BLaER1 (cell line): Measurements from ENCODE around the gene RELT.

Experiments used
- H3K27ac ChIP-seq: shearing (Covaris generic); formaldehyde crosslinking; 2 replicates; pipeline ENCODE4 v1.8.1; 2022
- H3K27me3 ChIP-seq: shearing (Covaris generic); formaldehyde crosslinking; 2 replicates; pipeline ENCODE4 v1.8.1; 2022
- H3K36me3 ChIP-seq: shearing (Covaris generic); formaldehyde crosslinking; 2 replicates; pipeline ENCODE4 v1.8.1; 2022
- H3K4me1 ChIP-seq: shearing (Covaris generic); formaldehyde crosslinking; 2 replicates; pipeline ENCODE4 v1.8.1; 2022
- H3K4me2 ChIP-seq: shearing (Covaris generic); formaldehyde crosslinking; 2 replicates; pipeline ENCODE4 v1.8.1; 2022
- H3K4me3 ChIP-seq: shearing (Covaris generic); formaldehyde crosslinking; 2 replicates; pipeline ENCODE4 v1.8.1; 2022
- H3K9ac ChIP-seq: shearing (Covaris generic); formaldehyde crosslinking; 2 replicates; pipeline ENCODE4 v1.8.1; 2022
- H3K9me3 ChIP-seq: shearing (Covaris generic); formaldehyde crosslinking; 2 replicates; pipeline ENCODE4 v1.8.1; 2022
- H4K20me1 ChIP-seq: shearing (Covaris generic); formaldehyde crosslinking; 2 replicates; pipeline ENCODE4 v1.8.1; 2022
- Cebpa-rat ChIP-seq: shearing (Covaris generic); IDR thresholded peaks from 2 replicates; pipeline ENCODE4 v1.8.1; 2022

Gene RELT

GRCh38 chr11:73345481-73346160 lies 30.6 kb upstream of the RELT start:
- 0 out of 2 replicates have a peak, but pooled peaks cover 6% of the 10 kb centered on the region for H4K20me1 ChIP-seq
- H3K27ac ChIP-seq, result peak overlapping the region; percentile 8; the same call in 1 of the 2 replicates
- H3K9me3 ChIP-seq, result no peaks in the 10 kb centered on the region
- no peak overlapping the region for H3K9ac ChIP-seq
- no peaks in the 10 kb centered on the region for H3K27me3 ChIP-seq
- H3K4me3 ChIP-seq, result no peak overlapping the region
- TF ChIP-seq Cebpa-rat, result no peak
- no peak overlapping the region for H3K4me2 ChIP-seq
- peaks cover 12% of the 10 kb centered on the region; the same call in 1 of the 2 replicates for H3K4me1 ChIP-seq
- H3K36me3 ChIP-seq, result peaks cover 15% of the 10 kb centered on the region; the same call in 1 of the 2 replicates

- peaks cover 15% of the 10 kb centered on the region; the same call in 1 of the 2 replicates for H3K36me3 ChIP-seq
- no peak for TF ChIP-seq Cebpa-rat
- H3K27me3 ChIP-seq, result no peaks in the 10 kb centered on the region
- 0 out of 2 replicates have a peak, but pooled peaks cover 6% of the 10 kb centered on the region for H4K20me1 ChIP-seq
- no peak overlapping the region for H3K4me3 ChIP-seq
- H3K4me2 ChIP-seq, result no peak overlapping the region
- H3K4me1 ChIP-seq, result peaks cover 12% of the 10 kb centered on the region; the same call in 1 of the 2 replicates
- H3K27ac ChIP-seq, result no peak overlapping the region
- no peaks in the 10 kb centered on the region for H3K9me3 ChIP-seq
- no peak overlapping the region for H3K9ac ChIP-seq
These were observed 29.8 kb upstream of the RELT start for GRCh38 chr11:73346186-73346935.

DNA sequence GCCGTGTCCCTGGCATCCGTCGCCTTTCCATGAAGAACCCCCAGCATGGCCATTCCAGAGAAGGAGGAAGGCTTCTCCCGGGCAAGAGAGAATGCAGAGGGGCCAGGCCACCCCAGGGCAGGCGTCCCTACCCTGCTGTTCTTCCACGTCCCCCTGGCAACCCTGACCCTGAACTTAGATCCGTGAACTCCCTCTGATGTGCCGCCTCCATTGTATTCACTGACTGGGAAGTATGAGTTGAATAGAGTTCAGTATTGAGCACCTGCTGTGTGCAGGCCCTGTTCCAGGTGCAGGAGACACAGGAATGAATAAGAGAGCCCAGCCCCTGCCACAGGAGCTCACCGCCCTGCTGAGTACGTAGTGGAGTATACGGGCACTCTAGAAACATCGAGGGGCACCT lies 29.1 kb upstream of the RELT start:
- Histone ChIP-seq H3K4me1 (peaks cover 12% of the 10 kb centered on the region; the same call in 1 of the 2 replicates), H3K27me3 (no peaks in the 10 kb centered on the region), H3K27ac (no peak overlapping the region), H3K4me2 (no peak overlapping the region), H3K4me3 (no peak overlapping the region), H4K20me1 (0 out of 2 replicates have a peak, but pooled peaks cover 6% of the 10 kb centered on the region), H3K9ac (no peak overlapping the region), H3K36me3 (peaks cover 15% of the 10 kb centered on the region; the same call in 1 of the 2 replicates), H3K9me3 (no peaks in the 10 kb centered on the region)
- no peak for TF ChIP-seq Cebpa-rat

- Histone ChIP-seq H3K9me3 (no peaks in the 10 kb centered on the region), H3K9ac (no peak overlapping the region), H4K20me1 (0 out of 2 replicates have a peak, but pooled peaks cover 6% of the 10 kb centered on the region), H3K27ac (no peak overlapping the region), H3K4me2 (no peak overlapping the region), H3K27me3 (no peaks in the 10 kb centered on the region), H3K36me3 (peaks cover 15% of the 10 kb centered on the region; the same call in 1 of the 2 replicates), H3K4me1 (peaks cover 26% of the 10 kb centered on the region), H3K4me3 (no peak overlapping the region)
- TF ChIP-seq Cebpa-rat, result no peak
These were observed 27.4 kb upstream of the RELT start for GRCh38 chr11:73348838-73349237.

GRCh38 chr11:73349633-73350032 lies 26.6 kb upstream of the RELT start:
- Histone ChIP-seq H3K27ac (no peak overlapping the region), H3K36me3 (peaks cover 15% of the 10 kb centered on the region; the same call in 1 of the 2 replicates), H3K9me3 (no peaks in the 10 kb centered on the region), H3K9ac (no peak overlapping the region), H3K4me3 (no peak overlapping the region), H3K27me3 (no peaks in the 10 kb centered on the region), H4K20me1 (0 out of 2 replicates have a peak, but pooled peaks cover 6% of the 10 kb centered on the region), H3K4me2 (no peak overlapping the region), H3K4me1 (peaks cover 34% of the 10 kb centered on the region)
- TF ChIP-seq Cebpa-rat, result no peak

GRCh38 chr11:73350908-73351636 lies 25.1 kb upstream of the RELT start:
- Histone ChIP-seq H4K20me1 (no peaks in the 10 kb centered on the region), H3K27me3 (no peaks in the 10 kb centered on the region), H3K4me3 (no peak overlapping the region), H3K9ac (no peak overlapping the region), H3K4me1 (peaks cover 37% of the 10 kb centered on the region), H3K27ac (no peak overlapping the region), H3K9me3 (no peaks in the 10 kb centered on the region), H3K36me3 (peaks cover 15% of the 10 kb centered on the region; the same call in 1 of the 2 replicates), H3K4me2 (no peak overlapping the region)
- peak; percentile 70 for TF ChIP-seq Cebpa-rat

DNA sequence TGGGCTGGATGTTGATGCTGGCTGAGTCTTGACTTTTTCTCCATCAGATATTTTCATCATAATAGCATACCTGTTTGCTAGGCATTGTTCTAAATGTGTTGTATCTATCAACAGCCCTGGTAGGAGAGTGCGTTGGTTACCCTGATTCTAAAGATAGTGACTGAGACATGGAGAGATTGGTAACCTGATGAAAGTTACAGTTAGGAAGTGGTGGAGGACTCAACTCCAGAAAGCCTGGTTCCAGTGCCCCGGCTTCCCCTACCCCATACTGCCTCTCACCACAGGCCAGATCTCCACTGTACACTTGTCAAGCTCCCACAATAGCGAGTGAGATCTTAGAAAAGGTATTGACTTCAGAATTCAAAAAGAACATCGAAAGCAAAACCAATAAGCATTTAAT lies 22.8 kb upstream of the RELT start:
- Histone ChIP-seq H3K9me3 (no peaks in the 10 kb centered on the region), H3K9ac (0 out of 2 replicates have a peak overlapping the region, but pooled peaks have one; percentile 15), H3K27me3 (no peaks in the 10 kb centered on the region), H3K4me2 (peak overlapping the region; percentile 57), H3K4me1 (peaks cover 48% of the 10 kb centered on the region), H3K27ac (peak overlapping the region; percentile 22; the same call in 1 of the 2 replicates), H4K20me1 (no peaks in the 10 kb centered on the region), H3K4me3 (no peak overlapping the region), H3K36me3 (peaks cover 8% of the 10 kb centered on the region; the same call in 1 of the 2 replicates)
- no peak for TF ChIP-seq Cebpa-rat

DNA sequence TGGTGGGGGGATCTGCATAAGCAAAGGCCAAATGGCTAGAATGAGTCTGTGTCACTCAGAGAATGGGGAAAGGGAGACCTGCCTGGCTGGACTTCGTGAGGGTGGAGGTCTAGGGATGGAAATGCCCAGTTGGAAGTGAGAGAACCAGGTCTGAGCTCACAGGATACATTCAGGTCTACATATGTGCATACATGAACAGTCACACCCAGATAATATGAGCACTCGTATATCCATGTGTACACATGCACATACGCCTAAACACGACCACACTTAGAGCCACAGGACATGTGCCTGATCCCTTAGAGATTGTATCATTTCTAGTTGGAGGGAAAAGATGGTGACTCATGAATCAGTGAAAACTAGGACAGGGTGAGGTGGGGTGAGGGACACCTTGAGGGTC lies 21.1 kb upstream of the RELT start:
- Histone ChIP-seq H3K27me3 (no peaks in the 10 kb centered on the region), H3K4me2 (peak overlapping the region; percentile 57; the same call in 1 of the 2 replicates), H3K4me1 (peaks cover 65% of the 10 kb centered on the region), H3K27ac (0 out of 2 replicates have a peak overlapping the region, but pooled peaks have one; percentile 6), H3K9me3 (no peaks in the 10 kb centered on the region), H3K36me3 (peaks cover 8% of the 10 kb centered on the region; the same call in 1 of the 2 replicates), H3K9ac (no peak overlapping the region), H3K4me3 (no peak overlapping the region), H4K20me1 (no peaks in the 10 kb centered on the region)
- TF ChIP-seq Cebpa-rat, result no peak
